Skeletal muscle cell (primary cell): Measurements from ENCODE around the gene SMOC2.

Source experiments
- DNase-seq: peaks from one replicate; pipeline ENCODE4 v3.0.0-alpha.2; 2010; ENCODE audit warnings: low read depth
- H3K4me3 ChIP-seq: 2 replicates; pipeline ENCODE4 v1.5.1; 2011; ENCODE audit warnings: low read depth, mild to moderate bottlenecking, control low read depth, low read length, moderate library complexity

Gene SMOC2

GRCh38 chr6:168709390-168709789 lies 268.4 kb downstream of the SMOC2 start:
- DNase-seq: no peak
- H3K4me3 ChIP-seq: no peak overlapping the region

DNA sequence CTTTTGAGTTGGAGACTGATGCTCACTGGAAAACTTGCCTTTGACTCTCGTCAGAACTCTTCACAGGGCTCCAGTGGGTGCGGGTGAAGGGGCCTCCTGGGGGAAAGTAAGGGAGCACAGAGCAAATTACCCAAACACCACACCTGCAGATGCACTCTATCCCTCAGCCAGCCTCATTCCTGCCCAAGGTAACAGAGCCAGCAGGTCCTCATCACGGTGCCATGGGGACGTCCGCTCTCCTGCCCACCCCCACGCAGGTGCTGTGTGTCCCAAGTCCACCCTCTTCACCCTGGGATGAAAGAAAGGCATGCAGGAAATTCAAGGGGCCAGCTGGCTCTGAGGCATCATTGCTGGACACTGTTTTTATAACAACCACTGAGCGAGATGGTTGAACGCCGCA lies 269.0 kb downstream of the SMOC2 start:
- no peak overlapping the region for H3K4me3 ChIP-seq
- DNase-seq: no peak

GRCh38 chr6:168711049-168711640 lies 270.2 kb downstream of the SMOC2 start:
- no peak for DNase-seq
- no peak overlapping the region for H3K4me3 ChIP-seq

DNA sequence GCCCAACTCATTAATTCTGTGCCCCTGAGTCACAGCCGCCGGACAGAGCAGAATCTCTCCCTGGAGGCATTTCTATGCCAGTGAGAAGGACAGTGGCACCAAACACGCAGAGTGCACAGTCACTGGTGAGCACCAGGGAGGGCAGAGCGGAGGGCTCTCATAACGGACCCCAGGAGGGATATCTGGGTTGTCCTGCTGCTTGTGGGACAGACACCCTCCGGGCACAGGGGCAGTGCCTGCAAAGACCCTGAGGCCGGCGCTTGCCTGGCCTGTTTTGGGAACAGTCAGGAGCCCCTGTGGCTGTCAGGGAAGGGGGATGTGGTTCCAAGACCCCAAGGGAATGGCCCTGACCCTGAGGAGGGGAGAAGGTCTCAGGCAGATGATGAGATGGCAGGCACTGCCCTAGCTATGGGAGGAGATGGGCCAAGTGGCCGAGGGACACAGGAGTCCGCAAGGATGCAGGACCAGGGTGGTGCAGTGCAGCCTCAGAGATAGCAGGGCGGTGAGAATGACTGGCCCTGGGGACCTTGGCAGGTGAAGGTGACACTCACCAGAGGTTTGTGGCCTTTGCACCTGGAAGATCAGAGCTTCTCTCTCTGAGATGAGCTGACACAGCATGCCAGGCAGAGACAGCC lies 270.8 kb downstream of the SMOC2 start:
- H3K4me3 ChIP-seq: no peak overlapping the region
- DNase-seq: no peak

GRCh38 chr6:168712993-168713392 lies 272.0 kb downstream of the SMOC2 start:
- no peak for DNase-seq

GRCh38 chr6:168713839-168714238 lies 272.9 kb downstream of the SMOC2 start:
- DNase-seq: no peak
- H3K4me3 ChIP-seq: no peak overlapping the region

More at GRCh38 chr6:168712993-168713392, 272.0 kb downstream of the SMOC2 start:
- H3K4me3 ChIP-seq: no peak overlapping the region

DNA sequence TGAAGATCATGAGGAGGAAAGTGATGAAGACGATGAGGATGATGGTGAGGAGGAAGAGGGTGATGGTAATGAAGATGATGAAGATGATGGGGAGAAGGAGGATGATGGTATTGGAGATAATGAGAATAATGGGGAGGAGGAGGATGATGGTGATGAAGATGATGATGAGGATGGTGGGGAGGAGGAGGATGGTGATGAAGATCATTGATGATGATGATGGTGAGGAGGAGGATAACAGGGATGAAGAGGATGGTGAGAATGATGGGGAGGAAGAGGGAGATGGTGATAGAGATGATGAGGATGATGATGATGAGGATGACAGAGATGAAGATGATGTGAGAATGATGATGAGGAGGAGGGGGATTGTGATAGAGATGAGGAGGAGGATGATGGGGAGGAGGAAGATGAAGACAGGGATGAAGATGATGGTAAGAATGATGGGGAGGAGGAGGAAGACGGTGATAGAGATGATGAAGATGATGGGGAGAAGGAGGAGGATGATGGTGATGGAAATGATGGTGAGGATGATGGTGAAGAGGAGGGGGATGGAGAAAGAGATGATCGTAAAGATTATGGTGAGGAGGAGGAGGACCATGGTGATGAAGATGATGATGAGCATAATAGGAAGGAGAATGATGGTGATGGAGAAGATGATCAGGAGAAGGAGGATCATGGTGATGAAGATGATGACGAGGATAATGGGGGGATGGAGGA lies 273.7 kb downstream of the SMOC2 start:
- no peak overlapping the region for H3K4me3 ChIP-seq
- DNase-seq: no peak

DNA sequence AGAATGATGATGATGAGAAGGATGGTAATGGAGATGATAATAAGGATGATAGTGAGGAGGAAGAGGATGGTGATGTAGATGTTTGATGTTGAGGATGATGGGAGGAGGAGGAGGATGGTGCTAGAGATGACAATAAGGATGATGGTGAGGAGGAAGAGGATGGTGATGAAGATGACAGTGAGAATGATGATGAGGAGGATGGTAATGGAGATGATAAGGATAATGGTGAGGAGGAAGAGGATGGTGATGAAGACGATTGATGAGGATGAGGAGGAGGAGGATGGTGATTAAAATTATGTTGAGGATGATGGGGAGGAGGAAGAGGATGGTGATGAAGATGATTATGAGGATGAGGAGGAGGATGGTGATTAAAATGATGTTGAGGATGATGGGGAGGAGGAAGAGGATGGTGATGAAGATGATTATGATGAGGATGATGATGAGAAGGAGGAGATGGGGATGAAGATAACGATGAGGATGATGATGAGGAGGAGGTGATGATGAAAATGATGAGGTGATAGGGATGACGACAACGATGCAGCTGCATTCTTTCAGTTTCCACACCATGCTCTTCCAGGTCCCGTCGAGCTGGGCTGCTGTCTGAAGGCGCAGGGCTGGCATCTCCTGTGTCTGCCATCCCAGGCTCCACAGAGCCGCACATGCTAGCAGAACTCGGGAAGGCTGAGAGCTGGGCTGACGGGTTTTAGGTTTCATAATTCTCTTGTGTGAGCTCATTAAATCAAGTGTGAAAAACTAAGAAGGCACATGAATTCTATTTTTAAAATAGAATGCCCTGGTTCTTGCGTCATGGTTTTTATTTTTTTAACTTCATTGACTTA lies 274.9 kb downstream of the SMOC2 start:
- DNase-seq: no peak
- H3K4me3 ChIP-seq: no peak overlapping the region

DNA sequence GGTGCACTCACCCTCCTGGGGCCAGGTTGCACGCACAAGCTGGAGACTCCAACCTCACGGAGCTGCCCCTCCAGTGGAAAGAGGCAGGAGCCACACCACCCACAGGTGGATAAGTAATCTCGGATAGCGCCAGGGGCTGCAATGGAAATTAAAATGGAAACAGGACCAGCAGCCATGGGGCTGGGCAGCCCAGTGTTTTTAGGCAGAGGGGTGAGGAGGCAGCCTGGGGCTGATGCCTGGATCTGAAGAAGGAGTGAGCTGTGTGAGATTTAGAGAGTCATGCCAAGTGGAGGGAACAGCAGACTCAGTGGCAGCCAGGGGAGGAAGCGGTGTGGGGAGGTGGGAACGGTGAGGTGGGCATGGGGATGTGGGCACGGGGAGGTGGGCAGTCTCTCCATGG lies 275.6 kb downstream of the SMOC2 start:
- H3K4me3 ChIP-seq: no peak overlapping the region

GRCh38 chr6:168717491-168717890 lies 276.5 kb downstream of the SMOC2 start:
- DNase-seq: no peak
- H3K4me3 ChIP-seq: no peak overlapping the region

More for the DNA sequence above, 275.6 kb downstream of the SMOC2 start:
- DNase-seq: no peak
